DMS114 treated with DMSO at 0.1 percent for 48 hours (cell line): ENCODE results near the gene ZNF638.

Source experiments
- DNase-seq: peaks from one replicate; lab custom pipeline; 2025; ENCODE audit not compliant: unreplicated experiment; lab: John Stamatoyannopoulos, UW

The ZNF638 gene

GRCh38 chr2:71336384-71336783, 4.8 kb downstream of the ZNF638 start:
- DNase-seq = no peak

- DNase-seq = no peak
These were observed 5.2 kb downstream of the ZNF638 start for GRCh38 chr2:71336802-71337201.

GRCh38 chr2:71337776-71338175, 6.2 kb downstream of the ZNF638 start:
- no peak for DNase-seq

GRCh38 chr2:71339685-71340084, 8.1 kb downstream of the ZNF638 start:
- no peak for DNase-seq

- no peak for DNase-seq
These were observed 8.6 kb downstream of the ZNF638 start for GRCh38 chr2:71340176-71340575.

- DNase-seq = no peak
These were observed 10.1 kb downstream of the ZNF638 start for GRCh38 chr2:71341645-71342044.

- no peak for DNase-seq
These were observed 14.5 kb downstream of the ZNF638 start for GRCh38 chr2:71346065-71346464.

GRCh38 chr2:71347517-71347916, 15.9 kb downstream of the ZNF638 start:
- DNase-seq = no peak

- no peak for DNase-seq
These were observed 16.7 kb downstream of the ZNF638 start for GRCh38 chr2:71348302-71348701.

- no peak for DNase-seq
These were observed 21.7 kb downstream of the ZNF638 start for GRCh38 chr2:71353248-71353647.

GRCh38 chr2:71358931-71359671, 27.5 kb downstream of the ZNF638 start:
- no peak for DNase-seq

- DNase-seq = no peak
These were observed 28.9 kb downstream of the ZNF638 start for GRCh38 chr2:71360434-71360975.

- DNase-seq = no peak
These were observed 30.0 kb downstream of the ZNF638 start for GRCh38 chr2:71361631-71362030.

GRCh38 chr2:71362447-71362846, 30.9 kb downstream of the ZNF638 start:
- DNase-seq = no peak

GRCh38 chr2:71370015-71370414, 38.4 kb downstream of the ZNF638 start:
- DNase-seq = no peak

- DNase-seq = no peak
These were observed 40.5 kb downstream of the ZNF638 start for GRCh38 chr2:71372042-71372441.

- DNase-seq = no peak
These were observed 47.5 kb downstream of the ZNF638 start for GRCh38 chr2:71379086-71379485.

- DNase-seq = no peak
These were observed 49.1 kb downstream of the ZNF638 start for GRCh38 chr2:71380665-71381064.

- no peak for DNase-seq
These were observed 53.4 kb downstream of the ZNF638 start for GRCh38 chr2:71385012-71385411.

GRCh38 chr2:71388214-71388613, 56.6 kb downstream of the ZNF638 start:
- DNase-seq = no peak

- DNase-seq = no peak
These were observed 57.9 kb downstream of the ZNF638 start for GRCh38 chr2:71389384-71390072.

- no peak for DNase-seq
These were observed 61.6 kb downstream of the ZNF638 start for GRCh38 chr2:71393216-71393615.
